NCI-H2029 (cell line): ENCODE data around the gene ZNF593.

Source experiments
- DNase-seq: peaks from one replicate; lab custom pipeline; 2025; lab: John Stamatoyannopoulos, UW

ZNF593 gene

DNA sequence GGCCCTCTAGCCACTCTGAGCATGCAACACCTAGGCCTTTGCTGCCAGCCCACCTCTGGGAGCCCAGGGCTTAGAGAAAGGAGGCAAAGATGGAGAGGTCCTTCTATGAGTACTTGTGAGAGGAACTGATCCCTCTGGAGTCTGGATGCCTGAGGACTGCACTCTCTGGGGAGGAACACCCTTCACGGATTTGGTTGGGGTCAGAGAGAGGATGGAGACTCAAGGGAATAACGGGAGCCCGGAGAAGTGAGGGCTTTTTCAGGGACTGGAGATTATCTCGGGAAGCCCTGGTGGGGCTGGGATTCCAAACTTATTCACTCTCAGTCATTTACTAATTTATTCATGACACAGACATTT, 532 bp upstream of the ZNF593 start:
- no peak for DNase-seq

DNA sequence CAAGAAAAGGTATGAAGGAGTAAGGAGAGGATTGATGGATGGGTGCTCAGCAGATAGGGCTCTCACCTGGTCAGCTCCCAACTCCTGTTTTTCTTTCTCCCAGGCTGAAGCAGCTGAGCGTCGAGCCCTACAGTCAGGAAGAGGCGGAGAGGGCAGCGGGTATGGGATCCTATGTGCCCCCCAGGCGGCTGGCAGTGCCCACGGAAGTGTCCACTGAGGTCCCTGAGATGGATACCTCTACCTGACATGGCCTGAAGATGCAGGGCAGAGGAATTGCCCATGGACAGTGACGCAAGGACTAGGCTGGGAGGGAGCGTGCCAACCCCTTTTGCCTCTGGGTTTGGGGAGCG, 739 bp downstream of the ZNF593 start:
- DNase-seq = no peak

GRCh38 chr1:26171084-26172072, 1.7 kb downstream of the ZNF593 start, which contains the start of gene ZNF593OS:
Gene ZNF593OS (minus strand): TSS chr1:26171832. CDS start chr1:26171661, 171 bp downstream.
- DNase-seq = no peak

GRCh38 chr1:26175346-26175745, 5.6 kb downstream of the ZNF593 start:
- DNase-seq = no peak

DNA sequence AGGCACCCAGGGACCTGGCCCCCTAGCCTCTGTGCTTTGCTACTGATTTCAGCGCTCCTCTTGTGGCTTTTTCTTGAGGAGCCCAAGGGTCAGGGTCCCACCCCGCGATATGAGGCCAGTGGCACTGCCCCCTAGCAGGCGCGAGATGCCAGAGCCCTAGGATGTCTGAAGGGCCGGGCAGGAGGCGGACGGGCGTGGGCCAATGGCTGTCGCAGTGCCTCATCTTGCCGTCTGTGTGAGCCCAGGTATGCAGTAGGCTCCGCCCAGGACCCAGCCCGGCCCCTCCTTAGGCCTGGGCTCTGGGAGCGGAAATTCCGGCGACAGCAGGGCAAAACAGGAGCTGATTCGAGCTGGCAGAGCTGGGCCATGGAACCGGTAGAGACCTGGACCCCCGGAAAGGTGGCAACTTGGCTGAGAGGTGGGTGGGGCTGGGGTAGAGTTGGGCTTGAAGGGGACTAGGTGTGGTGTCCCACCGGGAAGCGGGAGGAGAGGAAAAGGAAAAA, 7.5 kb downstream of the ZNF593 start, which contains the start of gene CNKSR1:
CNKSR1 (plus strand) TSS at position 310 of the 503 bp plus-strand sequence; CDS start at position 367, 57 bp downstream.
- DNase-seq = peak; percentile 78

- no peak for DNase-seq
Measured at GRCh38 chr1:26180010-26180506, 10.3 kb downstream of the ZNF593 start.

- DNase-seq = no peak
Measured at GRCh38 chr1:26181586-26182382, 12.1 kb downstream of the ZNF593 start.

- no peak for DNase-seq
Measured at GRCh38 chr1:26182383-26182696, 12.6 kb downstream of the ZNF593 start.

DNA sequence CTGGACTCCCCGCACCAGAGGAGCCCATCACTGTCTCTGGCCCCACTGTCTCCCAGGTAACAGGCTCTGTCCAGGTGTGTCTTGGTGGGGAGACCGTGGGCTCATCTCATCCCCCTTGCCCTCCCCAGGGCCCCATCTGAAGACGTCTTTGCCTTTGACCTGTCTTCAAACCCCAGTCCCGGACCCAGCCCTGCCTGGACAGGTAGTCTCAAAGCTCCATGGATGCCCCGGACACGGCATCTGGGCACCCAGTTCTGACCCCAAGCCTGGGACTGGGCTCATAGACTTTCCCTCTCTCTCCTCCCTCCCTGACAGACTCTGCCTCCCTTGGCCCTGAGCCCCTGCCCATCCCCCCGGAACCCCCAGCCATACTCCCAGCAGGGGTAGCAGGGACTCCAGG, 14.4 kb downstream of the ZNF593 start:
- DNase-seq = no peak

DNA sequence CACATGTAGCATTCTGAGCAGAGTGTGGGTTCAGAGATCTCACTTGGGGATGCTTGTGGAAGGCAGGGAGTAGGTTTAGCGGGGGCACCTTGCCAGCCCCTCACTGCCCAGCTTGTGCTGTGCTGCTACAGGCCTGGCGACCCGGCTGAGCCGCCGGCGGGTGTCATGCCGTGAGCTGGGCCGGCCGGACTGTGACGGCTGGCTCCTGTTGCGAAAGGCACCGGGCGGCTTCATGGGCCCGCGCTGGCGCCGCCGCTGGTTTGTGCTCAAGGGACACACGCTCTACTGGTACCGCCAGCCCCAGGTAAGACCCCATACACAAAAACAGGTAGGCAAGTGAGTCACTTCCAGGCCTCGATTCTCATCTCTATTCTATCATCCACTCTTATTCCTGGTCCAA, 15.2 kb downstream of the ZNF593 start:
- DNase-seq = no peak

GRCh38 chr1:26187882-26188281, 18.2 kb downstream of the ZNF593 start:
- no peak for DNase-seq

GRCh38 chr1:26188477-26188876, 18.8 kb downstream of the ZNF593 start:
- no peak for DNase-seq

DNA sequence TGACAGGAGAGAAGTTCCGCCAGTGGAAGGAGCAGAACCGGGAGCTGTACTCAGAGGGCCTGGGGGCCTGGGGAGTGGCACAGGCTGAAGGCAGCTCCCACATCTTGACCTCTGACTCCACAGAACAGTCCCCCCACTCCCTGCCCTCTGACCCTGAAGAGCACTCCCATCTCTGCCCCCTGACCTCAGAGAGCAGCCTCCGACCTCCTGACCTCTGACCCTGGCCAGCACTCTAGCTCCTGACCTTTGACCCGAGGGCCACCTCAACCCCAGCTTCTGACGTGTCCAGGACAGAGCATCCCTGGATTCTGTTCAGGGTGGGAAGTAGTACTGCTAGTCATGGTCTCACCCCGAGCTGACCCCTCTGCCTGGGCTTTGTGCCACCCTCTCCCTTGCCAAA, 19.6 kb downstream of the ZNF593 start:
- no peak for DNase-seq

DNA sequence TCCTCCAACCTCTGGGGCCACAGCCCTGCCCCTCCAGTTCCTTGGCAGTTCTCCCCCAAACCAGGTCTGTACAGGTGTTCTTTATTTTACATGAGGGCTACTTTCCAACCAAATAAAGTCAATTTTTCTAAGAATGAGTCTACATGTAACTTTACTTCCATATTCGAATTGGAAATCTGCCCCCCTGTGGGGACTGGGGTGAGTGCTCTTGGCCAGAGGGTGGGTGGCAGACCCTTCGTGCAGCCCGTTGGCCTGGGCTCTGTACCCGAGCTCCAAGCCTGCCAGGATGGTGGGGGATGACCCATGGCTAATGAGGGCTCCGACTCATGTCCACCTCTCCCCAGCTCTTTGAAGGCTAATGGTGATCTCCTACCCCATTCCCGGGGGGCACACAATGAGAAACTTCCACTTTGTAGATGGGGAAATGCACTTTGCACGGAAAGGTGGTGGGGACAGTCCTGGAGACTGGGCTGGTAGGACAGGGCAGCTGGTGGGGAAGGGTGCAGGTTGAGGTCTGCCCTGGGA, 20.1 kb downstream of the ZNF593 start:
- DNase-seq = no peak

DNA sequence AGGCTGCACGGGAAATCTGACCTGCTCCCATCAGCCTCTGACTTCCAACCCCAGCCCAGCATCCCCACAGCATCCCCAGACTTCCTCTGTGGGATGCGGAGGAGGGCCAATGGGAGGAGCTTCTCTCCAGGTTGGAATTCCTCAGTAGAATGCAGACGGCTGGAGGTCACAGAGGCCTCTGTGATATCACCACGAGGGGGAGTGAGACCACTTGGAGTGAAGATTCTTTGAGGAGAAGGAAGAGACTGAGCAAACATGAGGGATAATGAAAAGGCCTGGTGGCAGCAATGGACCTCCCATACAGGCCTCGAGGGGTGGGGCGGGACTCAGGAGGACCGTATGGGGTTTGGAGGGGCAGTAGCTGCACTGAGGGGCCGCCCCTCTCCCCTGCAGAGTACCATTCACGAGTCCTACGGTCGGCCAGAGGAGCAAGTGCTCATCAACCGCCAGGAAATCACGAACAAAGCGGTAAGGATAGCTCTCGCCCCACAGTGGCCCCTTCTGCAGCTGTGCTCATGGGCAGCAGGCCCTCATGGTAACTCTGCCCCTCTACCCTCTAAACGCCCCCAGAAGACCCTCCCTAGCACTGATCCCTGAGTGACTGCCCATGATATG, 20.8 kb downstream of the ZNF593 start, which contains the start of gene CATSPER4:
CATSPER4 (plus strand) TSS at position 230 of the 615 bp plus-strand sequence; CDS start at position 256, 26 bp downstream.
- no peak for DNase-seq

DNA sequence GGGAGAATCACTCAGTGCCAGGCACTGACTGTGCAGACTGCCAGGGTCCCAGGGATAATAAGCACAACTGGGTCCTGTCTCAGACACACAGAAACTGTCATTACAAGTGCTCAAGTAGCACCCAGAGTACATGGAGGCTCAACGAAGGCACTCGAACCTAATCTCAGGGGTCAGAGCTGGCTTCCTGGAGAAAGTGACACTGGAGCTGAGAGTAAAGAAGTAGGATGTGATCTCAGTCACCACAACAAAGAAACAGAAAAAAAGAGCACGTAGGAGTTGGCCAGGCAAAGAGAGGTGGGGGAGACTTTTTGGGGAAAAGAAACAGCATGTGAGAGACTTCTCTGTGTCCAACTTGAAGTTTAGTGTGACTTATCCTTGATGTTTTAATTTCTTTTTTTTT, 22.0 kb downstream of the ZNF593 start:
- no peak for DNase-seq

GRCh38 chr1:26195805-26196204, 26.1 kb downstream of the ZNF593 start:
- DNase-seq = no peak

GRCh38 chr1:26197301-26197700, 27.6 kb downstream of the ZNF593 start:
- no peak for DNase-seq

DNA sequence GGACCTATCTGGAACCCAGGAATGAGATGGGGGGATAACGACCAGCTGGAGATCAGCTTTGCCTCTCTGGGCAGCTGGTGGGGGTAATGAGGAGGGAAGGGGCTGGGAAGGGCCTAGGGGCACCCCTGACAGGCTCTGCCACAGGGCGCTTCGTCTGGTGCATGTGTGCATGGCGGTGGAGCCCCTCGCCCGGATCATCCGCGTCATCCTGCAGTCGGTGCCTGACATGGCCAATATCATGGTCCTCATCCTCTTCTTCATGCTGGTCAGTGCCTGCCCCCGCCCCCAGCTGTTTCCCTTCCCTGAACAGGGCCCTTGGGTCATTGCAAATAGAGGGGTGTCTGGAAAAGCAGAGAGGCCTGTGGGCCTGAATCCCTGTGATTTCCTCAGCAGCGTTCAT, 28.1 kb downstream of the ZNF593 start:
- DNase-seq = no peak

DNA sequence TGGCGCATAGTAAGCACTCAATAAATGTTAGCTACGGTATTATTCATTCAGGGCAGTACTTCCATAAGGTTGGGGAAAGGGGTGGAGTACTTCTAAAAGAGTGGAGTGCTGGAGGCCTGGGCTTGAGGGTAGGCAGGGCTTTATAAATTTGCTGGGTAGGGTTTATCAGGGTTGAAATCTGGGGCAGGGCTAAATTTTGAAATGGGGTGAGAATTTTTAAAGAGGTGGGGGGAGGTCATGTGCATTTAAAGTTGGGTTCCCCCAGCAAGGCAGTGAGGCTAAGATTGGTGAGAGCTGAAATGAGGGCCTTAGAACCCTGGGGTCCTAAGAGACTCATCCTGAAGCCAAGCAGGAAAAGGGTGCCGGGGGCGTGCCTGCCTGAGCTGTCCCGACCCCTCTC, 30.7 kb downstream of the ZNF593 start:
- DNase-seq = no peak

- no peak for DNase-seq
Measured at GRCh38 chr1:26203642-26204318, 34.1 kb downstream of the ZNF593 start.
